ENCODE results near the gene SF3B5.

SF3B5 gene

DNA sequence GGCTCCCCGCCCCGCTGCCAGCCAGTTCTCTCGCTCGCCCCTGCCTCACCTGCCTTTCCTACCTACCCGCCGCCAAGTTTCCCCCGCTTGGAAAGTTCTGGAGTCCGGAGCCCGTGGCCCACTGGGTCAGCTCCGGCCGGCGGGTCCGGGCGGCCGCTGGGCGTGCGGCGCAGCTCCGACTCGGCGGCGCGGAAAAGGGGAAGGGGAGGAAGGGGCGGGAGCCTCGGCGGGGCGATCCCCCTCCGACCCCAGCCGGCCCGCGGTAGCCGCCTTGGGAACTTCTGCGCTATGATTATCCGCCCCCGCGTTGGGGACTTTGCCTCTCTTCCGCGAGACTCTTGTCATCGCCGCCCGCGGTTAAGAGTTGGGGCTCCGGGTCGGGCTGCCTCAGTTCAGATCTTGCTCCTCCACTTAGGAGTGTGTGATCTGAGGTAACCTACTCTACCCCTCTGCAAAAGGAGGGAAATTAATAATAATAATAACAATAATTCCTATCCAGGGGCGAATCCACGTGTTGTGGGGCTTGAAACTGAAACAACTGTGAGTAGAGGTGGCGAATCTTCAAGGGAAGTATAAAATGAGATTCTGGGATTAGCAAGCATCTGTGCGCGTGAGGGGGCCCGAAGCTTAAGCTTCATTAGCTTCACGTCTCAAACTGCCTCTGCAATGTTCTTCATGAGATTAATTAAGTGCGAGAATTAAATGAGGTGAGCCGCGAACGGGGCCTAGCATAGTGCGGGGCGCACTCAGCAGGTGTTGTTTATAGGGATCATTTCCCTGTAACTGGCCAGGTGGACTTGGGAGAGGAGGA is 30.8 kb downstream of the SF3B5 start:
- peak overlapping the region; percentile 89 for H3K4me3 ChIP-seq
- no peaks in the 10 kb centered on the region for H3K36me3 ChIP-seq (ENCODE audit: insufficient read depth, low read length)
- H3K9me3 ChIP-seq (ENCODE audit: low read depth, low read length), result no peaks in the 10 kb centered on the region
- no peak overlapping the region for H3K27ac ChIP-seq
- DNase-seq (ENCODE audit: low read depth, low spot score), result no peak
- peak overlapping the region; percentile 37 for H3K9ac ChIP-seq (ENCODE audit: insufficient read length)
- TF ChIP-seq EZH2 (IDR thresholded peaks at IDR 0.05), result no peak
- TF ChIP-seq POLR2AphosphoS5 (IDR thresholded peaks at IDR 0.05; ENCODE audit: borderline replicate concordance, low read depth, low read length), result no peak
- TF ChIP-seq FOXP2 (optimal IDR thresholded peaks at IDR 0.05; ENCODE audit: control extremely low read depth, extremely low read length, insufficient read depth), result no peak

DNA sequence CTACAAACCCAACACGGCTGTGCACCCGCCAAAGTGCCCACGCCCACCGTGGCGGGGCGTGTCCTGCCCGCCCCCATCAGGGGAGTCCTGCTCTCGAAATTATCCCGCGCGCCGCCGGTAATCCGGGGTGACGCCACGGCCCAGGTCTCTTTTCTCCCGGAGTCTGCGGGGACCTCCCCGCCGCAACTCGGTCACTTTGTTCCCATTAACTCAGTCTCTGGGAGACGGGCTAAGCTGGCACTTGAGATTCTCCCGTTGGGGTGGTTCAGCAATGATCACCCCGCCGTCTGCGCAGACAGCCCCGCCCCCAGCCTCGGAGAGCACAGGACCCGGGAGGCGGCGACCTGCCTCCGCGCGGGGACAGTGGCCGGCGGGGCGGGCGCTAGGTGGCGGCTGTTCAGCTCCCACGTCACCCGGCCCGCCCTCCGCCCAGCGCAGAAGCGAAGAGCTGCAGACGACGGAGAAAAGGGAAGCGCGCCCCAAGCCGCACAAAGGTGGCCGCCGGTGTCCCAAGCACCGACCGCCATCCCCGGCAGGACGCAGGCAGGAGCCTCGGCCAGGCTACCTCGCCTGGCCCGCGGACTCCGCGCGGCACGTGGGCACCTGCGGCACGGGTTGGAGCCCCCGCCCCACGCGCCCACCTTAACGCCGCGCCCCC is 31.5 kb downstream of the SF3B5 start:
- H3K27ac ChIP-seq, result no peak overlapping the region

DNA sequence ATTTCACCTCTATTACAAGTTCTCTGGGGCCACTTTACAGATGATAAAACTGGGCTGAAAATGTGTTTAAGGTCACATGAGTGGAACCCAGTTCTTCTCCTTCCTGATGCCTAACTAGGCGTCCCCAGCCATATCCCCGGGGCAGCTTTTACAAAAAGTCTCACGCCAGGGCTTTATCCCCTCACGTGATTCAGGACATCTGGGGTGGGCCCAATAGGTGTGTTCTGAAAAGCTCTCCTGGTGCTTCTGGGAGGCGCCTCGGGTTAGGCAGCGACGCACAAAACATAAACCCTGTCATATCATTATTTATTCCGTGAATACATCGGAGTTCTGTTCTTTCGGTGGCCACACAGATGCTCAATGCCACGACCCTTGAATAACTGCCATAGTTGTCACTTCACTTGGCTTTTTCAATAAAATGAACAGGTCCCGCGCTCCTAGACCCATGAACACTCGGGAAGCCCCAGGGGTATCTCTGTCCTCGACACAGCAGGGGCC is 32.1 kb downstream of the SF3B5 start:
- peak overlapping the region; percentile 55 for H3K9ac ChIP-seq (ENCODE audit: insufficient read length)
- H3K9me3 ChIP-seq (ENCODE audit: low read depth, low read length), result no peaks in the 10 kb centered on the region
- H3K36me3 ChIP-seq (ENCODE audit: insufficient read depth, low read length), result no peaks in the 10 kb centered on the region
- H3K27ac ChIP-seq, result no peak overlapping the region
- no peak for DNase-seq (ENCODE audit: low read depth, low spot score)
- TF ChIP-seq EZH2 (IDR thresholded peaks at IDR 0.05), result no peak
- no peak for TF ChIP-seq FOXP2 (optimal IDR thresholded peaks at IDR 0.05; ENCODE audit: control extremely low read depth, extremely low read length, insufficient read depth)
- TF ChIP-seq POLR2AphosphoS5 (IDR thresholded peaks at IDR 0.05; ENCODE audit: borderline replicate concordance, low read depth, low read length), result no peak
- H3K4me3 ChIP-seq, result peak overlapping the region; percentile 89

More for the DNA sequence above, 31.5 kb downstream of the SF3B5 start:
- peak overlapping the region; percentile 55 for H3K9ac ChIP-seq (ENCODE audit: insufficient read length)
- H3K9me3 ChIP-seq (ENCODE audit: low read depth, low read length), result no peaks in the 10 kb centered on the region
- H3K36me3 ChIP-seq (ENCODE audit: insufficient read depth, low read length), result no peaks in the 10 kb centered on the region
- peak overlapping the region; percentile 89 for H3K4me3 ChIP-seq
- no peak for DNase-seq (ENCODE audit: low read depth, low spot score)
- TF ChIP-seq FOXP2 (optimal IDR thresholded peaks at IDR 0.05; ENCODE audit: control extremely low read depth, extremely low read length, insufficient read depth) (no peak), EZH2 (IDR thresholded peaks at IDR 0.05) (no peak), POLR2AphosphoS5 (IDR thresholded peaks at IDR 0.05; ENCODE audit: borderline replicate concordance, low read depth, low read length) (no peak; the same call in 1 of the 2 replicates)

DNA sequence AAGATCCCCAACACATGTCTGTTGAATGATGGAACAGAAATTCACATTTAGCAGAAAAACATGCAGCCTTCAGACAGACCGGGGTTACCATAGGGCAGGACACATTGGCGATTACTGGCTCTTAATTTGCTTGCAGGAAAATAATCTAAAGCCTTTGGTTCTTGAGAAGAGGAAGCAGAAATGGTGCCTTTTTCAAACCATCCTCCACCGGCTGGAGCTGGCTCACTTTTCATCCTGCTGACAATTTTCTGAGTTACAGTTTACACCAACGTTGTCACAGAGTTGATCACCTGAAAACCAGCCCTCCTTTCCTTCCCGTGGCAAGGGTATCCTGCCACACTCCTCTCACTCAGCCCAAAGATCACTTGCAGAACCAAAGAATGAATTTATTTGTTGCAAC is 32.6 kb downstream of the SF3B5 start:
- TF ChIP-seq EZH2 (IDR thresholded peaks at IDR 0.05) (no peak), POLR2AphosphoS5 (IDR thresholded peaks at IDR 0.05; ENCODE audit: borderline replicate concordance, low read depth, low read length) (no peak), FOXP2 (optimal IDR thresholded peaks at IDR 0.05; ENCODE audit: control extremely low read depth, extremely low read length, insufficient read depth) (no peak)
- H3K36me3 ChIP-seq (ENCODE audit: insufficient read depth, low read length), result no peaks in the 10 kb centered on the region
- no peaks in the 10 kb centered on the region for H3K9me3 ChIP-seq (ENCODE audit: low read depth, low read length)
- H3K4me3 ChIP-seq, result no peak overlapping the region
- no peak overlapping the region for H3K9ac ChIP-seq (ENCODE audit: insufficient read length)
- no peak overlapping the region for H3K27ac ChIP-seq
- DNase-seq (ENCODE audit: low read depth, low spot score), result no peak

DNA sequence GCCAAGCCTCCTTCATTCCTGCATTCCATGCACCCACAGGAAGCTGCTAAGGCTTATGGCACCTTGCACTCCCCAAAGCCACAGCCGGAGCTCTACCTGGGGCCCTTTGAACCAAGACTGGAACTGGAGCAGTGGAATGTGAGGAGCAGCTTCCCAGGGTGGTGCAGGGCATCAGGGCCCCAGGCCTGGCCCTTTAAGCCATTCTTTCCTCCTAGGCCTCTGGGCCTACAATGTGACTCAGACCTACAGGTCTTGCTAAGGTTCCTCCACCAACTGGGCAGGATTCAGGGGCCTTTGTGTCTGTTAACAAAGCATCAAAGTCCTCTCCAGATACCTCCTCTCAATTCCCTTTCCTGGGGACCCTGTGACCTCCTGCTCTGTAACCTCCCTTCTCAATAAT is 36.2 kb downstream of the SF3B5 start:
- H3K9me3 ChIP-seq (ENCODE audit: low read depth, low read length), result no peaks in the 10 kb centered on the region
- TF ChIP-seq FOXP2 (optimal IDR thresholded peaks at IDR 0.05; ENCODE audit: control extremely low read depth, extremely low read length, insufficient read depth), result no peak
- no peak for TF ChIP-seq EZH2 (IDR thresholded peaks at IDR 0.05)
- TF ChIP-seq POLR2AphosphoS5 (IDR thresholded peaks at IDR 0.05; ENCODE audit: borderline replicate concordance, low read depth, low read length), result no peak
- H3K9ac ChIP-seq (ENCODE audit: insufficient read length), result no peak overlapping the region
- no peak for DNase-seq (ENCODE audit: low read depth, low spot score)
- H3K36me3 ChIP-seq (ENCODE audit: insufficient read depth, low read length), result no peaks in the 10 kb centered on the region
- no peak overlapping the region for H3K27ac ChIP-seq
- H3K4me3 ChIP-seq, result no peak overlapping the region

DNA sequence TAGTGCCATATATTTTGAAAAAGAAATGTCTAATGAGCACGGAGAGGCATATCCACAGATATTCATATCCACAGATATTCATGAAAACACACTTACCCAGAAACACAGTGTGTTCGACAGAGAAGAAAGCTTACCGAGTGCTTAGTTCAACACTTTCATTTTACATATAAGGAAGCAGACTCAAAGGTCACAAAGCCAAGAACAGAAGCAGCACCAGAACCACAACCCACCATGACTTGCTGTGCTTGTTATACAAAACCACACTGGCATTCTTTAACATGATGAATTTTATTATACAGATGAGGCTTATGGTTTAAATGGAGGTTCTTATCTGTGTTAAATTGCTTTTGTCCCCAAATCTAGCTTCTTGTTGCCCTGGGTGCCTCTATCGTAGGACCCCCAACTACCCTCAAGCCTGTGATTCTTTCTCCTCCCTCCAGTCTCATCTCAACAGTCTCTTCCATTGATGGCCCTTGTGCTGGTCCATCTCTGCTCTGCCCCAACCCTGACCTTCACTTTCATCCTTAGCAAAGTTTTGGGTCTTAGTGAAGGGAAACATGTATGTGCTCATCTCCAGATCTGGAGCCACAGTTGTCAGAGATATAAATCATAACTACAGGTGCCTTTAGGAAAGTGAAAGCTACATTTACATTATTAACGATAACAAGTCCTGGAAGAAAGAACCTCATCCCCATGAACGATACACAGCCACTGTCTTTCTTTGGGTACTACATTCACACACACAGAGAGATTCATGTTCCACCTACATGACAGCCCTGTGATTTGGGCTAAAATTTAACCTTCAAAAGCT is 40.0 kb downstream of the SF3B5 start:
- Histone ChIP-seq H3K9ac (ENCODE audit: insufficient read length) (no peak overlapping the region), H3K4me3 (no peak overlapping the region), H3K36me3 (ENCODE audit: insufficient read depth, low read length) (no peaks in the 10 kb centered on the region), H3K27ac (no peak overlapping the region), H3K9me3 (ENCODE audit: low read depth, low read length) (no peaks in the 10 kb centered on the region)
- no peak for DNase-seq (ENCODE audit: low read depth, low spot score)
- TF ChIP-seq FOXP2 (optimal IDR thresholded peaks at IDR 0.05; ENCODE audit: control extremely low read depth, extremely low read length, insufficient read depth), result no peak
- TF ChIP-seq POLR2AphosphoS5 (IDR thresholded peaks at IDR 0.05; ENCODE audit: borderline replicate concordance, low read depth, low read length), result no peak
- no peak for TF ChIP-seq EZH2 (IDR thresholded peaks at IDR 0.05)

DNA sequence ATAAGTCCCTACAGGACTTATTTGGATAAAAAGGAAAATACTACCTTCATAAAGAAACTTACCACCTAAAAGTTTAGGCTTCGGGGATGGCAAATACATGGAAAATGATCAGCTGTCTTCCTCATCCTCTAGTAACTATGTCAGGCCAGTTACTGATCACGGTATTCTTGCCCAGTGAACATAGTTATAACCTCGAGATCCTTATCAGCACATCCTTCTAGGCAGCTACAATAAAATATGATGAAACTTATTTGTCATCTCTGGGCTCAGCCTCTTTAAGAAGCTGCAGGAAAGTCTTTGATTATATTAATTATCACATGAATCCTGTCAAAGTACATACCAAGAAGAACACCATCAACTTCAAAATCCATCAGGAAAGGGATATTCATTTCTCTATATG is 41.8 kb downstream of the SF3B5 start:
- Histone ChIP-seq H3K4me3 (no peak overlapping the region), H3K9me3 (ENCODE audit: low read depth, low read length) (no peaks in the 10 kb centered on the region), H3K9ac (ENCODE audit: insufficient read length) (no peak overlapping the region), H3K36me3 (ENCODE audit: insufficient read depth, low read length) (no peaks in the 10 kb centered on the region), H3K27ac (no peak overlapping the region)
- no peak for DNase-seq (ENCODE audit: low read depth, low spot score)
- TF ChIP-seq EZH2 (IDR thresholded peaks at IDR 0.05), result no peak
- TF ChIP-seq FOXP2 (optimal IDR thresholded peaks at IDR 0.05; ENCODE audit: control extremely low read depth, extremely low read length, insufficient read depth), result no peak
- TF ChIP-seq POLR2AphosphoS5 (IDR thresholded peaks at IDR 0.05; ENCODE audit: borderline replicate concordance, low read depth, low read length), result no peak

DNA sequence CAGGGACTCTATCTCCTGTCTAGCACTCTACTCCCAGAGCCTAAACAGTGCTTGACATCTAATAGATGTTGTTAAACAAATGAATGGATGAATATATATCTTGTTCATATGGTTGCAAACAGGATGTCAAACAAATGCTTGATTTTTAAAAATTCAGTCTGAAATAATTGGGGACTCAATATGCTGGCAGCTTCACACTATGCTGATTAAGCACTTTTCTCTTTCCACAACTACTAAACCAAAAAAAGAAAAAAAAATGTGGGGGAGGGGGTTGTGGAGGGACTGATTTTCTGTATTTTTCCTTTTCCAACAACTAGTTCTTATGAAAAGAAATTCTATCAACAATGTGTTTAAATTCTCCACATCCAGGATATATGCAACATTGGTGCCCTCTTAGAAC is 42.9 kb downstream of the SF3B5 start:
- no peaks in the 10 kb centered on the region for H3K9me3 ChIP-seq (ENCODE audit: low read depth, low read length)
- no peak overlapping the region for H3K27ac ChIP-seq
- TF ChIP-seq EZH2 (IDR thresholded peaks at IDR 0.05) (no peak), POLR2AphosphoS5 (IDR thresholded peaks at IDR 0.05; ENCODE audit: borderline replicate concordance, low read depth, low read length) (no peak), FOXP2 (optimal IDR thresholded peaks at IDR 0.05; ENCODE audit: control extremely low read depth, extremely low read length, insufficient read depth) (no peak)
- no peaks in the 10 kb centered on the region for H3K36me3 ChIP-seq (ENCODE audit: insufficient read depth, low read length)
- no peak overlapping the region for H3K4me3 ChIP-seq
- no peak for DNase-seq (ENCODE audit: low read depth, low spot score)
- no peak overlapping the region for H3K9ac ChIP-seq (ENCODE audit: insufficient read length)
